Measurements from ENCODE around the gene TADA3. TPM values are rescaled to one million over a fixed set of nuclear protein-coding genes. Genes with fewer than 3 reads are reported as not detected.

Gene TADA3
- total RNA-seq, 1 experiment from 2014 or later, result 49.0 TPM

- ATAC-seq (peak; percentile 94), DNase-seq (ENCODE audit: low spot score) (peak; percentile 99)
- no peaks in the 10 kb centered on the region for H3K27me3 Mint-ChIP-seq (ENCODE audit: low read depth)
- POLR2A ChIA-PET, result interaction anchor here (1.3 to 3.1 kb wide), 2 partner anchors 18 to 335 kb away, joined by 5 to 14 read pairs; partner anchors contain the start of gene OGG1
- H3K27ac Mint-ChIP-seq, result peak within 1 kb of the TSS; percentile 96
- CTCF ChIA-PET, result interaction anchor here (0.7 to 8.6 kb wide), 9 partner anchors 16 to 335 kb away, joined by 3 to 162 read pairs (median 5); partner anchors contain the start of gene OGG1
- peaks cover 18% of the 10 kb centered on the region for H3K4me1 Mint-ChIP-seq
- peak within 1 kb of the TSS; percentile 91 for H3K4me3 Mint-ChIP-seq
- H3K36me3 Mint-ChIP-seq, result peaks cover 21% of the 10 kb centered on the region
- H3K9me3 Mint-ChIP-seq, result no peaks in the 10 kb centered on the region
- no peak for TF ChIP-seq AFF4 (CRISPR knock-in tag; IDR thresholded peaks at IDR 0.05; ENCODE audit: borderline replicate concordance)
- no peak for TF ChIP-seq FOXP1 (CRISPR knock-in tag; IDR thresholded peaks at IDR 0.05; ENCODE audit: borderline replicate concordance)
- TF ChIP-seq, protein P1, sequence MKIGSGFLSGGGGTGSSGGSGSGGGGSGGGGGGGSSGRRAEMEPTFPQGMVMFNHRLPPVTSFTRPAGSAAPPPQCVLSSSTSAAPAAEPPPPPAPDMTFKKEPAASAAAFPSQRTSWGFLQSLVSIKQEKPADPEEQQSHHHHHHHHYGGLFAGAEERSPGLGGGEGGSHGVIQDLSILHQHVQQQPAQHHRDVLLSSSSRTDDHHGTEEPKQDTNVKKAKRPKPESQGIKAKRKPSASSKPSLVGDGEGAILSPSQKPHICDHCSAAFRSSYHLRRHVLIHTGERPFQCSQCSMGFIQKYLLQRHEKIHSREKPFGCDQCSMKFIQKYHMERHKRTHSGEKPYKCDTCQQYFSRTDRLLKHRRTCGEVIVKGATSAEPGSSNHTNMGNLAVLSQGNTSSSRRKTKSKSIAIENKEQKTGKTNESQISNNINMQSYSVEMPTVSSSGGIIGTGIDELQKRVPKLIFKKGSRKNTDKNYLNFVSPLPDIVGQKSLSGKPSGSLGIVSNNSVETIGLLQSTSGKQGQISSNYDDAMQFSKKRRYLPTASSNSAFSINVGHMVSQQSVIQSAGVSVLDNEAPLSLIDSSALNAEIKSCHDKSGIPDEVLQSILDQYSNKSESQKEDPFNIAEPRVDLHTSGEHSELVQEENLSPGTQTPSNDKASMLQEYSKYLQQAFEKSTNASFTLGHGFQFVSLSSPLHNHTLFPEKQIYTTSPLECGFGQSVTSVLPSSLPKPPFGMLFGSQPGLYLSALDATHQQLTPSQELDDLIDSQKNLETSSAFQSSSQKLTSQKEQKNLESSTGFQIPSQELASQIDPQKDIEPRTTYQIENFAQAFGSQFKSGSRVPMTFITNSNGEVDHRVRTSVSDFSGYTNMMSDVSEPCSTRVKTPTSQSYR (CRISPR knock-in tag; IDR thresholded peaks at IDR 0.05), result peak; percentile 39; the same call in 1 of the 2 replicates
- TF ChIP-seq CREM (CRISPR knock-in tag; IDR thresholded peaks at IDR 0.05), result peak; percentile 26; the same call in 1 of the 2 replicates
- peak; percentile 35; the same call in 1 of the 2 replicates for TF ChIP-seq PRDM15 (CRISPR knock-in tag; IDR thresholded peaks at IDR 0.05)
- no peak for TF ChIP-seq OVOL2 (CRISPR knock-in tag; IDR thresholded peaks at IDR 0.05; ENCODE audit: borderline replicate concordance)
- no peak for TF ChIP-seq ZNF263 (CRISPR knock-in tag; IDR thresholded peaks at IDR 0.05; ENCODE audit: low read depth)
- TF ChIP-seq NR3C1 (CRISPR knock-in tag; conservative IDR thresholded peaks at IDR 0.05; ENCODE audit: low read depth), result no peak
- TF ChIP-seq ZNF512 (CRISPR knock-in tag; IDR thresholded peaks at IDR 0.05; ENCODE audit: borderline replicate concordance), result no peak
- TF ChIP-seq ETV6 (CRISPR knock-in tag; IDR thresholded peaks at IDR 0.05), result no peak
- TF ChIP-seq MLX (CRISPR knock-in tag; IDR thresholded peaks at IDR 0.05), result no peak
- no peak for TF ChIP-seq TP53 (CRISPR knock-in tag; IDR thresholded peaks at IDR 0.05)
- no peak for TF ChIP-seq ZNF396 (CRISPR knock-in tag; IDR thresholded peaks at IDR 0.05; ENCODE audit: borderline replicate concordance)
- TF ChIP-seq ELF4 (CRISPR knock-in tag; IDR thresholded peaks at IDR 0.05; ENCODE audit: low read depth), result no peak
- TF ChIP-seq GTF2I (CRISPR knock-in tag; conservative IDR thresholded peaks at IDR 0.05), result no peak
- no peak for TF ChIP-seq ZNF671 (CRISPR knock-in tag; IDR thresholded peaks at IDR 0.05)
- TF ChIP-seq NFATC4 (CRISPR knock-in tag; IDR thresholded peaks at IDR 0.05), result no peak
- no peak for TF ChIP-seq ZNF121 (CRISPR knock-in tag; IDR thresholded peaks at IDR 0.05)
- no peak for TF ChIP-seq HMGA2 (CRISPR knock-in tag; IDR thresholded peaks at IDR 0.05)
- TF ChIP-seq, protein P2, sequence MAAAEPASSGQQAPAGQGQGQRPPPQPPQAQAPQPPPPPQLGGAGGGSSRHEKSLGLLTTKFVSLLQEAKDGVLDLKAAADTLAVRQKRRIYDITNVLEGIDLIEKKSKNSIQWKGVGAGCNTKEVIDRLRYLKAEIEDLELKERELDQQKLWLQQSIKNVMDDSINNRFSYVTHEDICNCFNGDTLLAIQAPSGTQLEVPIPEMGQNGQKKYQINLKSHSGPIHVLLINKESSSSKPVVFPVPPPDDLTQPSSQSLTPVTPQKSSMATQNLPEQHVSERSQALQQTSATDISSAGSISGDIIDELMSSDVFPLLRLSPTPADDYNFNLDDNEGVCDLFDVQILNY (CRISPR knock-in tag; IDR thresholded peaks at IDR 0.05), result 0 out of 2 replicates have a peak, but pooled peaks have one; percentile 40
- TF ChIP-seq TEAD1 (CRISPR knock-in tag; IDR thresholded peaks at IDR 0.05), result no peak
Measured at GRCh38 chr3:9731206-9732079, 60.8 kb downstream of the TADA3 start, which contains the start of gene BRPF1. BRPF1 (plus strand) TSS chr3:9731735; CDS start chr3:9734141, 2,406 bp downstream.
